Neural cell (in vitro differentiated cells): ENCODE results near the gene TTC34. TPM values are rescaled to one million over a fixed set of nuclear protein-coding genes. Genes with fewer than 3 reads are reported as not detected.
"Not testable (repeated sequence)": the region's sequence is repeated elsewhere in the genome, so short reads cannot be mapped to it uniquely, and the experiment has no call there.

ENCODE experiments used
- H2AFZ ChIP-seq: fragments of 200-600, 300-800 bp; sonication (generic), shearing (Covaris generic); 2 replicates; pipeline ENCODE4 v1.6.0; 2014; ENCODE audit warnings: low read depth, mild to moderate bottlenecking, antibody characterized with exemption, low read length, moderate library complexity
- H3F3A ChIP-seq: fragments of 200-600 bp; shearing (Covaris generic); 2 replicates; pipeline ENCODE4 v1.6.1; 2016; ENCODE audit warnings: mild to moderate bottlenecking, moderate library complexity, mixed read lengths, antibody characterized with exemption, low read length; ENCODE audit not compliant: insufficient read depth, poor library complexity, severe bottlenecking
- H3K27ac ChIP-seq: fragments of 200-600, 300-800 bp; sonication (generic), shearing (Covaris generic); 2 replicates; pipeline ENCODE4 v1.5.1; 2014; ENCODE audit warnings: mild to moderate bottlenecking, low read length, moderate library complexity
- H3K27me3 ChIP-seq: fragments of 300-800, 200-600 bp; sonication (generic), shearing (Covaris generic); 2 replicates; pipeline ENCODE4 v1.6.0; 2014; ENCODE audit warnings: mild to moderate bottlenecking, low read depth, low read length, moderate library complexity; ENCODE audit not compliant: insufficient read depth
- H3K36me3 ChIP-seq: fragments of 300-800, 200-600 bp; sonication (generic), shearing (Covaris generic); 2 replicates; pipeline ENCODE4 v1.5.1; 2014; ENCODE audit warnings: mild to moderate bottlenecking, antibody characterized with exemption, low read length, moderate library complexity; ENCODE audit not compliant: insufficient read depth
- H3K4me2 ChIP-seq: fragments of 300-800, 200-600 bp; sonication (generic), shearing (Covaris generic); 2 replicates; pipeline ENCODE4 v1.6.0; 2014; ENCODE audit warnings: mild to moderate bottlenecking, low read length
- H3K4me3 ChIP-seq: fragments of 300-800, 200-600 bp; sonication (generic), shearing (Covaris generic); 2 replicates; pipeline ENCODE4 v1.5.1; 2014; ENCODE audit warnings: mild to moderate bottlenecking, low read length, moderate library complexity
- H3K79me2 ChIP-seq: fragments of 200-600 bp; shearing (Covaris generic); replicated peaks from 2 replicates; pipeline ENCODE4 v1.6.0; 2014; ENCODE audit warnings: mild to moderate bottlenecking, low read length, moderate library complexity; ENCODE audit not compliant: insufficient read depth
- H3K9ac ChIP-seq: fragments of 300-800, 200-600 bp; sonication (generic), shearing (Covaris generic); 2 replicates; pipeline ENCODE4 v1.6.1; 2016; ENCODE audit warnings: mild to moderate bottlenecking, low read length, mixed read lengths
- H3K9me2 ChIP-seq: fragments of 200-600 bp; shearing (Covaris generic); 2 replicates; pipeline ENCODE4 v1.6.1; 2016; ENCODE audit warnings: mild to moderate bottlenecking, low read length, mixed read lengths; ENCODE audit not compliant: insufficient read depth
- H3K9me3 ChIP-seq: fragments of 200-600, 300-800 bp; sonication (generic), shearing (Covaris generic); 2 replicates; pipeline ENCODE4 v1.6.1; 2016; ENCODE audit warnings: mild to moderate bottlenecking, mixed run types, low read length, moderate library complexity, mixed read lengths
- H4K20me1 ChIP-seq: fragments of 200-600 bp; shearing (Covaris generic); 2 replicates; pipeline ENCODE4 v1.6.1; 2016; ENCODE audit warnings: mild to moderate bottlenecking, mixed run types; ENCODE audit not compliant: insufficient read depth
- EP300 ChIP-seq: fragments of 450-650 bp; conservative IDR thresholded peaks from 2 replicates; pipeline ENCODE4 v1.6.1; 2014; ENCODE audit warnings: antibody characterized with exemption, mild to moderate bottlenecking, moderate library complexity; ENCODE audit not compliant: poor library complexity, severe bottlenecking
- EZH2 ChIP-seq: fragments of 200-600, 300-800 bp; shearing (Covaris generic), sonication (generic); IDR thresholded peaks from 2 replicates; pipeline ENCODE4 v1.6.1; 2014; ENCODE audit warnings: antibody characterized with exemption, low read length, borderline replicate concordance, mild to moderate bottlenecking; ENCODE audit not compliant: insufficient read depth, poor library complexity, severe bottlenecking
- MXI1 ChIP-seq: fragments of 450-650 bp; conservative IDR thresholded peaks from 2 replicates; pipeline ENCODE4 v1.6.1; 2014; ENCODE audit warnings: antibody characterized with exemption, mild to moderate bottlenecking; ENCODE audit not compliant: poor library complexity, severe bottlenecking
- POLR2AphosphoS5 ChIP-seq: IDR thresholded peaks from 2 replicates; pipeline ENCODE4 v1.6.1; 2012
- RAD21 ChIP-seq: fragments of 450-650 bp; conservative IDR thresholded peaks from 2 replicates; pipeline ENCODE4 v1.6.1; 2014; ENCODE audit warnings: antibody characterized with exemption, mild to moderate bottlenecking, moderate library complexity
- REST ChIP-seq: IDR thresholded peaks from 2 replicates; pipeline ENCODE4 v1.6.1; 2012; ENCODE audit warnings: borderline replicate concordance
- SMC3 ChIP-seq: fragments of 450-650 bp; conservative IDR thresholded peaks from 2 replicates; pipeline ENCODE4 v1.6.1; 2014; ENCODE audit warnings: antibody characterized with exemption, mild to moderate bottlenecking, moderate library complexity; ENCODE audit not compliant: poor library complexity
- TAF1 ChIP-seq: IDR thresholded peaks from 2 replicates; pipeline ENCODE4 v1.6.1; 2012; ENCODE audit warnings: low read depth
- polyA plus RNA-seq: library from polyadenylated mRNA; depleted of rRNA; stranded (reverse); fragments of >200 nt; gene quantifications from 2 replicates; pipeline ENCODE4 v1.2.3, GENCODE V29; 2014
- TF ChIP-seq, protein P1 (sequence below): fragments of 450-650 bp; IDR thresholded peaks from 2 replicates; pipeline ENCODE4 v1.5.1; 2014; ENCODE audit warnings: antibody characterized with exemption, mild to moderate bottlenecking, moderate library complexity; ENCODE audit not compliant: poor library complexity, severe bottlenecking

TTC34 gene
- polyA plus RNA-seq, 1 donor from 2014 or later: 0.05 TPM

- Histone ChIP-seq H4K20me1 (no peaks in the 10 kb centered on the region), H3K27me3 (no peaks in the 10 kb centered on the region), H3K27ac (no peak overlapping the region), H3K79me2 (no peaks in the 10 kb centered on the region), H3K9me2 (no peaks in the 10 kb centered on the region), H2AFZ (no peak overlapping the region), H3K9me3 (peaks cover 3% of the 10 kb centered on the region), H3K4me2 (no peak overlapping the region), H3K36me3 (no peaks in the 10 kb centered on the region), H3F3A (no peaks in the 10 kb centered on the region), H3K4me3 (no peak overlapping the region), H3K9ac (no peak overlapping the region)
- no peak for TF ChIP-seq RAD21
- no peak for TF ChIP-seq TAF1
- no peak for TF ChIP-seq REST
- TF ChIP-seq EP300: no peak
- no peak for TF ChIP-seq EZH2
- TF ChIP-seq SMC3: no peak
These were observed 23.3 kb downstream of the TTC34 start for GRCh38 chr1:2778220-2778592.

GRCh38 chr1:2777424-2778219 is 23.9 kb downstream of the TTC34 start:
- Histone ChIP-seq H3K36me3 (no peaks in the 10 kb centered on the region), H3F3A (no peaks in the 10 kb centered on the region), H3K9ac (no peak overlapping the region), H3K4me3 (no peak overlapping the region), H3K27ac (no peak overlapping the region), H3K9me3 (no peaks in the 10 kb centered on the region), H3K9me2 (no peaks in the 10 kb centered on the region), H3K4me2 (no peak overlapping the region), H4K20me1 (no peaks in the 10 kb centered on the region), H3K79me2 (no peaks in the 10 kb centered on the region), H3K27me3 (no peaks in the 10 kb centered on the region), H2AFZ (no peak overlapping the region)
- TF ChIP-seq TAF1 (no peak), EP300 (no peak), SMC3 (no peak), POLR2AphosphoS5 (no peak), EZH2 (no peak), MXI1 (no peak), RAD21 (no peak), REST (no peak)
- TF ChIP-seq, protein P1, sequence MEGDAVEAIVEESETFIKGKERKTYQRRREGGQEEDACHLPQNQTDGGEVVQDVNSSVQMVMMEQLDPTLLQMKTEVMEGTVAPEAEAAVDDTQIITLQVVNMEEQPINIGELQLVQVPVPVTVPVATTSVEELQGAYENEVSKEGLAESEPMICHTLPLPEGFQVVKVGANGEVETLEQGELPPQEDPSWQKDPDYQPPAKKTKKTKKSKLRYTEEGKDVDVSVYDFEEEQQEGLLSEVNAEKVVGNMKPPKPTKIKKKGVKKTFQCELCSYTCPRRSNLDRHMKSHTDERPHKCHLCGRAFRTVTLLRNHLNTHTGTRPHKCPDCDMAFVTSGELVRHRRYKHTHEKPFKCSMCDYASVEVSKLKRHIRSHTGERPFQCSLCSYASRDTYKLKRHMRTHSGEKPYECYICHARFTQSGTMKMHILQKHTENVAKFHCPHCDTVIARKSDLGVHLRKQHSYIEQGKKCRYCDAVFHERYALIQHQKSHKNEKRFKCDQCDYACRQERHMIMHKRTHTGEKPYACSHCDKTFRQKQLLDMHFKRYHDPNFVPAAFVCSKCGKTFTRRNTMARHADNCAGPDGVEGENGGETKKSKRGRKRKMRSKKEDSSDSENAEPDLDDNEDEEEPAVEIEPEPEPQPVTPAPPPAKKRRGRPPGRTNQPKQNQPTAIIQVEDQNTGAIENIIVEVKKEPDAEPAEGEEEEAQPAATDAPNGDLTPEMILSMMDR: no peak

GRCh38 chr1:2775333-2775732 is 26.2 kb downstream of the TTC34 start:
- H4K20me1 ChIP-seq, H3K4me2 ChIP-seq, H3K4me3 ChIP-seq, H3K9me2 ChIP-seq, H3K36me3 ChIP-seq, H3K9ac ChIP-seq, H3K79me2 ChIP-seq, H3F3A ChIP-seq, H3K27me3 ChIP-seq, H2AFZ ChIP-seq, H3K27ac ChIP-seq, H3K9me3 ChIP-seq: not testable (repeated sequence)

- not testable (repeated sequence) for H3F3A ChIP-seq, H3K4me3 ChIP-seq, H3K9me3 ChIP-seq, H3K36me3 ChIP-seq, H3K79me2 ChIP-seq, H3K27ac ChIP-seq, H2AFZ ChIP-seq, H3K9ac ChIP-seq, H3K27me3 ChIP-seq, H4K20me1 ChIP-seq, H3K9me2 ChIP-seq, H3K4me2 ChIP-seq
These were observed 33.4 kb downstream of the TTC34 start for GRCh38 chr1:2768052-2768451.
